ENCODE measurements around the gene PDE4D.

GRCh38 chr5:59823420-59823819, 70.1 kb downstream of the PDE4D start:
- TF ChIP-seq POLR2A (IDR thresholded peaks at IDR 0.05; ENCODE audit: low read depth, low read length) (no peak), POLR2AphosphoS5 (IDR thresholded peaks at IDR 0.05; ENCODE audit: low read depth, low read length) (no peak), TAF1 (IDR thresholded peaks at IDR 0.05; ENCODE audit: low read depth, low read length) (no peak), SPI1 (IDR thresholded peaks at IDR 0.05; ENCODE audit: low read depth, low read length) (no peak), POU2F2 (IDR thresholded peaks at IDR 0.05; ENCODE audit: low read depth, low read length) (no peak)
